CD4-positive, alpha-beta memory T cell (primary cell): ENCODE data around the gene NMNAT3. TPM values are rescaled to one million over a fixed set of nuclear protein-coding genes. Genes with fewer than 3 reads are reported as not detected.

Source experiments
- CTCF ChIA-PET: fragments of 350-600 bp; sonication (Branson Sonifier 250); formaldehyde crosslinking; loops from one replicate; lab custom pipeline; 2021; ENCODE audit warnings: inconsistent platforms; ENCODE audit not compliant: partially characterized antibody; lab: Charles Lee
- POLR2A ChIA-PET: fragments of 350-600 bp; sonication (Branson Sonifier 250); formaldehyde crosslinking; loops from one replicate; lab custom pipeline; 2021; ENCODE audit not compliant: partially characterized antibody; lab: Charles Lee
- DNase-seq, 5 donors: peaks; one replicate each; pipeline versions ENCODE4 v3.0.0 to v3.0.0-alpha.2; 2020 to 2022; ENCODE audit warnings: mixed read lengths in 1 of 5
- H3K27ac ChIP-seq: one replicate; pipeline ENCODE4 v1.7.0; 2013; ENCODE audit warnings: low read depth, low read length
- H3K27me3 ChIP-seq: 2 replicates; pipeline ENCODE4 v1.7.0; 2013; ENCODE audit warnings: mild to moderate bottlenecking, low read length, moderate library complexity; ENCODE audit not compliant: insufficient read depth
- H3K36me3 ChIP-seq: 2 replicates; pipeline ENCODE4 v1.7.0; 2013; ENCODE audit warnings: mild to moderate bottlenecking, low read length, moderate library complexity; ENCODE audit not compliant: insufficient read depth
- H3K4me1 ChIP-seq: 2 replicates; pipeline ENCODE4 v1.7.0; 2013; ENCODE audit warnings: mild to moderate bottlenecking, low read length, moderate library complexity; ENCODE audit not compliant: insufficient read depth
- H3K4me3 ChIP-seq, 2 donors: one replicate each; pipeline ENCODE4 v1.7.0; 2013; ENCODE audit warnings: low read length in 2 of 2, mild to moderate bottlenecking in 1 of 2
- H3K9me3 ChIP-seq, 2 donors: one replicate each; pipeline ENCODE4 v1.7.0; 2013; ENCODE audit warnings: low read length in 2 of 2, control low read depth in 1 of 2; ENCODE audit not compliant: control insufficient read depth in 1 of 2
- H3K27ac Mint-ChIP-seq, 7 donors: one replicate each; pipeline ENCODE4 v1.8.0; 2020 to 2021; ENCODE audit warnings: mixed read lengths in 7 of 7, mild to moderate bottlenecking in 6 of 7, inconsistent platforms in 3 of 7, moderate library complexity in 3 of 7
- H3K27me3 Mint-ChIP-seq, 2 donors: one replicate each; pipeline ENCODE4 v1.8.0; 2020 to 2021; ENCODE audit warnings: mixed read lengths in 2 of 2
- H3K36me3 Mint-ChIP-seq, 2 donors: one replicate each; pipeline ENCODE4 v1.8.0; 2020 to 2021; ENCODE audit warnings: mixed read lengths in 2 of 2, inconsistent platforms in 1 of 2, mild to moderate bottlenecking in 1 of 2
- H3K4me1 Mint-ChIP-seq, 4 donors: one replicate each; pipeline ENCODE4 v1.8.0; 2020 to 2021; ENCODE audit warnings: mixed read lengths in 4 of 4, mild to moderate bottlenecking in 1 of 4
- H3K4me3 Mint-ChIP-seq, 8 donors: one replicate each; pipeline ENCODE4 v1.8.0; 2020 to 2021; ENCODE audit warnings: mixed read lengths in 8 of 8, mild to moderate bottlenecking in 7 of 8, moderate library complexity in 6 of 8, inconsistent platforms in 3 of 8
- H3K9me3 Mint-ChIP-seq, 8 donors: one replicate each; pipeline ENCODE4 v1.8.0; 2020 to 2021; ENCODE audit warnings: mixed read lengths in 8 of 8, mild to moderate bottlenecking in 5 of 8, inconsistent platforms in 3 of 8, moderate library complexity in 1 of 8
- intact Hi-C: fragments of 100-400 bp; cut with micrococcal nuclease; formaldehyde crosslinking; loops from one replicate; pipeline ENCODE4 v1.15.1; 2023
- polyA plus RNA-seq, 2 donors: library from polyadenylated mRNA; unstranded; fragments of 300-500 nt; fragmentation: Illumina TruSeq; gene quantifications; one replicate each; pipeline ENCODE4 v1.2.3, GENCODE V29; 2021
- total RNA-seq, 2 experiments: library from RNA; stranded (reverse); gene quantifications; one replicate each; pipeline ENCODE4 v1.2.3, GENCODE V29; 2021

Gene NMNAT3
- total and polyA plus RNA-seq, 4 experiments from 2014 or later, result 1.6 to 4.0 (median 2.2) TPM

DNA sequence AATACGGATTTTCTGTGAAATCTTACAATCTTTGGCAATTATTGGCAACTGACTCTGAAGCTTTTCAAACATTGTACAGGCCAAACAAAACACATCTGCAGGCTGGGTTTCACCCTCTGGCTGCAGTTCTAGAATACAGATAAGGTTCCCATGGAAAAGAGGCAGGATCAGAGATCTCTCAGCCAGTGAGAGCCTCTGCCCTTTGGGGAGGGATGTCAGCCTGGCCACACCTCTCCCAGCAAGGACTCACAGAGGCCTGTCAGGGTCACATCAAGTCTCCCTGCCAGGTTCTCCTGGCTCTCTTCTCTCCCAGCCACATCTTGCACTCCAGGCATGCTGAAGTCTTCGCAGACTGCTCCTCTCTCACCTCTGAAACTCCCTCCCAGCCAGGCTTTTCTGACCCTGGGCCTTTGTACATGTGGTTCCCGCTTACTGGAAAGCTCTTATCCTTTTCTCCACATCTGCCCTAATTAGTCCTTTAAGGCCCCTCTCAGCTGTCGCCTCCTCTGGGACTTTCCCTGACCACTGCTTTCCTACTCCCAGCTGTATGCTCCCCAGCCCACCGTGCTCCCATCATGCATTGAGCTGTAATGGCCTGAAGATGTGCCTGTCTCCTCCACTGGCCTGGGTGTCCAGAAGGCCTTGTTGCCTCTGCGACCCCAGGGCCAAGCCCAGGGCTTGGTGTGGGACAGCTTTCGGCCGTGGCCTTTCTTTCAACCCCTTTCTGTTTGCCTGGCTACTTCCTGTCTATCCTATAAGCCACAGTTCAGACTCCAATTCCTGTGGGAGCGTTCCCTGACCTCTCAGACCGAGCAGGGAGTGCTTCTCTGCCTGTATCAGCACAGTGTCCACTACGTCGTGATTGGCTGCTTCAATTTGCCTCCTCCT lies 142.5 kb downstream of the NMNAT3 start:
- no peak overlapping the region for H3K4me3 Mint-ChIP-seq
- peaks cover 13 to 14% of the 10 kb centered on the region in 2 donors for H3K27me3 Mint-ChIP-seq
- CTCF ChIA-PET, result no interaction called here
- no peaks in the 10 kb centered on the region for H3K27me3 ChIP-seq
- H3K27ac ChIP-seq, result no peak overlapping the region
- H3K27ac Mint-ChIP-seq, result no peak overlapping the region
- H3K36me3 ChIP-seq, result no peaks in the 10 kb centered on the region
- H3K36me3 Mint-ChIP-seq, result no peaks in the 10 kb centered on the region
- no peak for DNase-seq
- no peak overlapping the region for H3K4me3 ChIP-seq
- POLR2A ChIA-PET, result no interaction called here
- no peaks in the 10 kb centered on the region for H3K4me1 ChIP-seq
- intact Hi-C loops, result no loop called here
- no peaks in the 10 kb centered on the region for H3K9me3 Mint-ChIP-seq
- no peaks in the 10 kb centered on the region for H3K9me3 ChIP-seq
- H3K4me1 Mint-ChIP-seq, result peaks cover 0 to 4% (median 0%) of the 10 kb centered on the region in 4 donors

DNA sequence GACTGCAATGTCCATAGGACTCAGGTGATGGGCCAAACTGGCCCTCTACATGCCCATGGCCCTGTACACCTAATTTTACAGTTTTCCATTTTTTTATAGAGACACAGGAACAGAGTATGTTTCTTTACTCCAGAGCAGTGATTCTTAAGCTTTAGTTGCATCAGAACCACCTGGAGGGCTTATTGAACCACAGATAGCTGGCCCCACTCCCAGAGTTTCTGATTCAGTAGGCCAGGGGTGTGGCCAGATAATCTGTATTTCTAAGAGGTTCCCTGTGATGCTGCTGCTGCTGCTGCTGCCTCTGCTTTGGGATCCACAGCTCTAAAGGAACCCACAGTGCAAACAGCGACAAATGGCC lies 143.3 kb downstream of the NMNAT3 start:
- H3K9me3 ChIP-seq, result no peaks in the 10 kb centered on the region
- DNase-seq, result no peak
- H3K4me3 Mint-ChIP-seq, result no peak overlapping the region
- H3K36me3 ChIP-seq, result no peaks in the 10 kb centered on the region
- H3K27me3 Mint-ChIP-seq, result peaks cover 13 to 14% of the 10 kb centered on the region in 2 donors
- H3K36me3 Mint-ChIP-seq, result no peaks in the 10 kb centered on the region
- H3K27me3 ChIP-seq, result no peaks in the 10 kb centered on the region
- H3K27ac ChIP-seq, result no peak overlapping the region
- H3K4me1 Mint-ChIP-seq, result peaks cover 0 to 4% (median 0%) of the 10 kb centered on the region in 4 donors
- no peaks in the 10 kb centered on the region for H3K9me3 Mint-ChIP-seq
- H3K4me3 ChIP-seq, result no peak overlapping the region
- ChIA-PET CTCF (no interaction called here), POLR2A (no interaction called here)
- H3K27ac Mint-ChIP-seq, result no peak overlapping the region
- no peaks in the 10 kb centered on the region for H3K4me1 ChIP-seq
- intact Hi-C loops, result no loop called here

- Histone ChIP-seq H3K27me3 (no peaks in the 10 kb centered on the region), H3K27ac (no peak overlapping the region), H3K4me3 (no peak overlapping the region), H3K4me1 (no peaks in the 10 kb centered on the region), H3K36me3 (no peaks in the 10 kb centered on the region), H3K9me3 (no peaks in the 10 kb centered on the region)
- no peaks in the 10 kb centered on the region for H3K36me3 Mint-ChIP-seq
- no peak for DNase-seq
- no peaks in the 10 kb centered on the region for H3K9me3 Mint-ChIP-seq
- CTCF ChIA-PET, result no interaction called here
- peaks cover 12 to 13% of the 10 kb centered on the region in 2 donors for H3K27me3 Mint-ChIP-seq
- H3K4me3 Mint-ChIP-seq, result no peak overlapping the region
- H3K4me1 Mint-ChIP-seq, result peaks cover 0 to 3% (median 0%) of the 10 kb centered on the region in 4 donors
- H3K27ac Mint-ChIP-seq, result no peak overlapping the region
- intact Hi-C loops, result no loop called here
- POLR2A ChIA-PET, result no interaction called here
These were observed 143.9 kb downstream of the NMNAT3 start for GRCh38 chr3:139533781-139534454.

GRCh38 chr3:139532976-139533375 lies 144.8 kb downstream of the NMNAT3 start:
- Histone ChIP-seq H3K9me3 (no peaks in the 10 kb centered on the region), H3K36me3 (no peaks in the 10 kb centered on the region), H3K27ac (no peak overlapping the region), H3K27me3 (no peaks in the 10 kb centered on the region), H3K4me1 (no peaks in the 10 kb centered on the region), H3K4me3 (no peak overlapping the region)
- no peaks in the 10 kb centered on the region for H3K36me3 Mint-ChIP-seq
- ChIA-PET POLR2A (no interaction called here), CTCF (interaction anchor here (1.0 kb wide), 1 partner anchor 21 kb away, joined by 3 read pairs; no protein-coding TSS in a partner anchor)
- no peak overlapping the region for H3K27ac Mint-ChIP-seq
- no peak for DNase-seq
- intact Hi-C loops, result no loop called here
- H3K27me3 Mint-ChIP-seq, result peaks cover 4 to 5% of the 10 kb centered on the region in 2 donors
- H3K9me3 Mint-ChIP-seq, result no peaks in the 10 kb centered on the region
- H3K4me3 Mint-ChIP-seq, result no peak overlapping the region
- H3K4me1 Mint-ChIP-seq, result no peaks in the 10 kb centered on the region

DNA sequence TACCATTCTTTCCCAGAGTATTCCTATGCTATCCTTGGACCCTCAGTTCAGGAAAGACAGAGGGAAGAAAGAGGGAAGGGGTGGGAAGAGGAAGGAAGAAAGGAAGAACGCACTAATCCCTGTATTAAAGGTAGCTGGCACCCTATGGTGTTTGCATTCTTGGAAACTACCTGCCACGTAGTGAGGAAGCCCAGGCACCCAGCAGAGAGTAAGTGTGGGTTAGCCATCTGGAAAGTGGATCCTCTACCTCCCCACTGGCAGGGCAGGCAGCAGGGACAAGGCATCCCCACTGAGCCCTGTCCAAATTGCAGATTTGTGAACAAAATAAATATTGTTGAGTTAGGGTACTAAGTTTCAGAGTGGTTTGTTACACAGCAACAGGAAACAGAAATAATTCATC lies 147.1 kb downstream of the NMNAT3 start:
- Mint-ChIP-seq H3K9me3 (no peaks in the 10 kb centered on the region), H3K27ac (no peak overlapping the region), H3K4me3 (no peak overlapping the region), H3K4me1 (no peaks in the 10 kb centered on the region), H3K36me3 (no peaks in the 10 kb centered on the region), H3K27me3 (peaks cover 0 to 3% of the 10 kb centered on the region in 2 donors)
- CTCF ChIA-PET, result no interaction called here
- intact Hi-C loops, result no loop called here
- Histone ChIP-seq H3K36me3 (no peaks in the 10 kb centered on the region), H3K9me3 (no peaks in the 10 kb centered on the region), H3K27me3 (no peaks in the 10 kb centered on the region), H3K4me3 (no peak overlapping the region), H3K27ac (no peak overlapping the region), H3K4me1 (no peaks in the 10 kb centered on the region)
- POLR2A ChIA-PET, result no interaction called here
- no peak for DNase-seq

DNA sequence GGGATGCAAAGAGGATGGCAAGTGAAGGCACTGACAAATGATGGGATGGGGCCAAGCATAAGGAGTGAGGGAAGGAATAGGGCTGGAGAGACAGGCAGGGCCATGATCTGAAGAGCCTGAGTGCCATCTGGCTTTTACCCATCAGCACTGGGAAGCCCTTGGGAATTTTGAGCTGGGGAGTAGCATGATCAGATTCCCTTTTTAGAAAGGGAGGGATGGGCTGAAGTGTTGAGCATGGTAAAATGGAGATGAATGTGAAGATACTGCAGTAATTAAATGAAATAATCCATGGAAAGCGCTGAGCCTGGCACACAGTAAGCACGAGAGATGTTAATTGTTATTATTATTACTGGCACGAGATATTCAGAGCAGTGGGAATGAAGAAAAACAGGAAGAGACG lies 148.1 kb downstream of the NMNAT3 start:
- CTCF ChIA-PET, result no interaction called here
- Histone ChIP-seq H3K4me1 (no peaks in the 10 kb centered on the region), H3K27ac (no peak overlapping the region), H3K27me3 (no peaks in the 10 kb centered on the region), H3K4me3 (no peak overlapping the region), H3K36me3 (no peaks in the 10 kb centered on the region), H3K9me3 (no peaks in the 10 kb centered on the region)
- no peak for DNase-seq
- Mint-ChIP-seq H3K9me3 (no peaks in the 10 kb centered on the region), H3K27ac (peak overlapping the region in 1 of 7 donors; percentile 5), H3K4me1 (no peaks in the 10 kb centered on the region), H3K36me3 (no peaks in the 10 kb centered on the region), H3K4me3 (no peak overlapping the region), H3K27me3 (no peaks in the 10 kb centered on the region)
- POLR2A ChIA-PET, result no interaction called here
- intact Hi-C loops, result no loop called here

GRCh38 chr3:139528924-139529323 lies 148.8 kb downstream of the NMNAT3 start:
- ChIA-PET CTCF (no interaction called here), POLR2A (no interaction called here)
- Histone ChIP-seq H3K9me3 (no peaks in the 10 kb centered on the region), H3K27ac (no peak overlapping the region), H3K27me3 (no peaks in the 10 kb centered on the region), H3K4me1 (no peaks in the 10 kb centered on the region), H3K4me3 (no peak overlapping the region), H3K36me3 (no peaks in the 10 kb centered on the region)
- H3K4me1 Mint-ChIP-seq, result no peaks in the 10 kb centered on the region
- intact Hi-C loops, result no loop called here
- H3K27me3 Mint-ChIP-seq, result peaks cover 0 to 1% of the 10 kb centered on the region in 2 donors
- no peak overlapping the region for H3K27ac Mint-ChIP-seq
- H3K9me3 Mint-ChIP-seq, result no peaks in the 10 kb centered on the region
- no peaks in the 10 kb centered on the region for H3K36me3 Mint-ChIP-seq
- no peak overlapping the region for H3K4me3 Mint-ChIP-seq
- DNase-seq, result no peak
